ENCODE measurements around the gene MIA.
"Not testable (repeated sequence)": the region's sequence is repeated elsewhere in the genome, so short reads cannot be mapped to it uniquely, and the experiment has no call there.

MIA gene

GRCh38 chr19:40774916-40775631 lies at the start of gene MIA:
MIA (plus strand) TSS chr19:40775521; CDS start chr19:40775543, 22 bp downstream.
- Histone ChIP-seq H3K36me3 (ENCODE audit: control insufficient read depth, insufficient read depth, low read length) (no peaks in the 10 kb centered on the region), H3K4me3 (replicated peaks; ENCODE audit: low read depth, low read length) (no peak within 1 kb of the TSS), H3K27me3 (replicated peaks; ENCODE audit: control insufficient read depth, insufficient read depth, low read length) (no peaks in the 10 kb centered on the region)
- no peak for DNase-seq (ENCODE audit: extremely low read depth, insufficient read length)
- TF ChIP-seq CTCF (IDR thresholded peaks at IDR 0.05; ENCODE audit: insufficient read depth, low read length, poor library complexity, severe bottlenecking) = no peak

GRCh38 chr19:40726279-40726678 lies 49.0 kb upstream of the MIA start:
- H3K27me3 ChIP-seq (replicated peaks; ENCODE audit: control insufficient read depth, insufficient read depth, low read length) = no peaks in the 10 kb centered on the region
- peaks cover 6% of the 10 kb centered on the region for H3K36me3 ChIP-seq (ENCODE audit: control insufficient read depth, insufficient read depth, low read length)
- no peak for DNase-seq (ENCODE audit: extremely low read depth, insufficient read length)
- no peak overlapping the region for H3K4me3 ChIP-seq (replicated peaks; ENCODE audit: low read depth, low read length)
- TF ChIP-seq CTCF (IDR thresholded peaks at IDR 0.05; ENCODE audit: insufficient read depth, low read length, poor library complexity, severe bottlenecking) = no peak

GRCh38 chr19:40730065-40730464 lies 45.3 kb upstream of the MIA start:
- not testable (repeated sequence) for DNase-seq (ENCODE audit: extremely low read depth, insufficient read length); H3K27me3 ChIP-seq (replicated peaks; ENCODE audit: control insufficient read depth, insufficient read depth, low read length); H3K4me3 ChIP-seq (replicated peaks; ENCODE audit: low read depth, low read length)
- H3K36me3 ChIP-seq (ENCODE audit: control insufficient read depth, insufficient read depth, low read length) = peaks cover 15% of the 10 kb centered on the region

GRCh38 chr19:40732304-40732703 lies 43.0 kb upstream of the MIA start:
- H3K36me3 ChIP-seq (ENCODE audit: control insufficient read depth, insufficient read depth, low read length) = peaks cover 19% of the 10 kb centered on the region
- not testable (repeated sequence) for DNase-seq (ENCODE audit: extremely low read depth, insufficient read length); H3K27me3 ChIP-seq (replicated peaks; ENCODE audit: control insufficient read depth, insufficient read depth, low read length); H3K4me3 ChIP-seq (replicated peaks; ENCODE audit: low read depth, low read length)

- Histone ChIP-seq H3K36me3 (ENCODE audit: control insufficient read depth, insufficient read depth, low read length) (peaks cover 22% of the 10 kb centered on the region), H3K4me3 (replicated peaks; ENCODE audit: low read depth, low read length) (no peak overlapping the region), H3K27me3 (replicated peaks; ENCODE audit: control insufficient read depth, insufficient read depth, low read length) (no peaks in the 10 kb centered on the region)
- TF ChIP-seq CTCF (IDR thresholded peaks at IDR 0.05; ENCODE audit: insufficient read depth, low read length, poor library complexity, severe bottlenecking) = no peak
- no peak for DNase-seq (ENCODE audit: extremely low read depth, insufficient read length)
Observed at GRCh38 chr19:40733149-40733548, 42.2 kb upstream of the MIA start.

GRCh38 chr19:40735013-40735771 lies 40.1 kb upstream of the MIA start:
- no peaks in the 10 kb centered on the region for H3K27me3 ChIP-seq (replicated peaks; ENCODE audit: control insufficient read depth, insufficient read depth, low read length)
- DNase-seq (ENCODE audit: extremely low read depth, insufficient read length) = no peak
- peaks cover 22% of the 10 kb centered on the region for H3K36me3 ChIP-seq (ENCODE audit: control insufficient read depth, insufficient read depth, low read length)
- no peak for TF ChIP-seq CTCF (IDR thresholded peaks at IDR 0.05; ENCODE audit: insufficient read depth, low read length, poor library complexity, severe bottlenecking)
- no peak overlapping the region for H3K4me3 ChIP-seq (replicated peaks; ENCODE audit: low read depth, low read length)

Measured in GM06990 (cell line).